RCC 7860 (cell line): ENCODE results near the gene ST6GALNAC1.
A peak's percentile ranks its signal among the peaks of the same experiment; 100 is the strongest.
"Not testable (repeated sequence)": the region's sequence is repeated elsewhere in the genome, so short reads cannot be mapped to it uniquely, and the experiment has no call there.

Experiments
- DNase-seq: peaks from one replicate; pipeline ENCODE4 v3.0.0-alpha.2; 2015; ENCODE audit warnings: low spot score
- FAIRE-seq: peaks from 2 replicates; lab custom pipeline; 2012; peaks lifted over from hg19 to GRCh38; lab: Jason Lieb, UNC

The ST6GALNAC1 gene

GRCh38 chr17:76645481-76645880 lies 1.9 kb upstream of the ST6GALNAC1 start:
- no peak for DNase-seq
- FAIRE-seq, result no peak

- FAIRE-seq (no peak), DNase-seq (no peak)
Observed at GRCh38 chr17:76644995-76645394, 1.4 kb upstream of the ST6GALNAC1 start.

- DNase-seq (no peak), FAIRE-seq (no peak)
Observed at GRCh38 chr17:76642994-76643393, 563 bp downstream of the ST6GALNAC1 start.

GRCh38 chr17:76642032-76642561 lies 1.5 kb downstream of the ST6GALNAC1 start:
- DNase-seq (no peak), FAIRE-seq (no peak)

- FAIRE-seq, result no peak
- DNase-seq, result no peak
Observed at GRCh38 chr17:76641501-76641900, 2.1 kb downstream of the ST6GALNAC1 start.

GRCh38 chr17:76640550-76641380 lies 2.8 kb downstream of the ST6GALNAC1 start:
- no peak for FAIRE-seq
- no peak for DNase-seq

- DNase-seq (no peak), FAIRE-seq (no peak)
Observed at GRCh38 chr17:76638263-76638662, 5.3 kb downstream of the ST6GALNAC1 start.

GRCh38 chr17:76636486-76637206 lies 6.9 kb downstream of the ST6GALNAC1 start:
- not testable (repeated sequence) for FAIRE-seq, DNase-seq

GRCh38 chr17:76635659-76636360 lies 7.7 kb downstream of the ST6GALNAC1 start:
- DNase-seq (no peak), FAIRE-seq (no peak)

- no peak for FAIRE-seq
- no peak for DNase-seq
Observed at GRCh38 chr17:76635039-76635438, 8.5 kb downstream of the ST6GALNAC1 start.

GRCh38 chr17:76633628-76634328 lies 9.8 kb downstream of the ST6GALNAC1 start:
- DNase-seq (no peak), FAIRE-seq (no peak)

- DNase-seq, result no peak
- FAIRE-seq, result no peak
Observed at GRCh38 chr17:76631821-76632565, 11.6 kb downstream of the ST6GALNAC1 start.

- no peak for FAIRE-seq
Observed at GRCh38 chr17:76630151-76630550, 13.4 kb downstream of the ST6GALNAC1 start.

GRCh38 chr17:76627510-76627909 lies 16.0 kb downstream of the ST6GALNAC1 start:
- FAIRE-seq, result no peak
- DNase-seq, result no peak

More at GRCh38 chr17:76630151-76630550, 13.4 kb downstream of the ST6GALNAC1 start:
- DNase-seq, result no peak

GRCh38 chr17:76626442-76626841 lies 17.1 kb downstream of the ST6GALNAC1 start:
- FAIRE-seq, result no peak
- no peak for DNase-seq

- DNase-seq, result no peak
- FAIRE-seq, result no peak
Observed at GRCh38 chr17:76625496-76625895, 18.1 kb downstream of the ST6GALNAC1 start.

- FAIRE-seq (peak; percentile 87), DNase-seq (peak; percentile 56)
Observed at GRCh38 chr17:76623271-76624146, 20.0 kb downstream of the ST6GALNAC1 start.

- no peak for FAIRE-seq
Observed at GRCh38 chr17:76617838-76618237, 25.7 kb downstream of the ST6GALNAC1 start.

More at GRCh38 chr17:76617838-76618237, 25.7 kb downstream of the ST6GALNAC1 start:
- no peak for DNase-seq
